Spleen (tissue), 7 donors: Measurements from ENCODE around the gene CHD1.

Source experiments
- CTCF ChIP-seq, 11 experiments: fragments of 200-600 bp in 7 of 11; fragments of 450-650 bp in 4 of 11; sonication (generic) in 4 of 11; IDR thresholded peaks in 8 of 11; conservative IDR thresholded peaks in 3 of 11; 1 replicate in 7 of 11; 2 replicates in 4 of 11; pipeline versions ENCODE4 v1.4.0 to v1.8.0; 2016 to 2021; ENCODE audit warnings: antibody characterized with exemption in 11 of 11, inconsistent platforms in 4 of 11, mild to moderate bottlenecking in 1 of 11
- POLR2A ChIP-seq, 3 donors: fragments of 450-650 bp; IDR thresholded peaks; one replicate each; pipeline ENCODE4 v1.5.1; 2017; ENCODE audit warnings: antibody characterized with exemption in 3 of 3, mild to moderate bottlenecking in 1 of 3
- donor health status: DM: no; HTN: no; CAD: no; lungs with moderate emphysema.
- donor health status: DM: no; HTN: no; CAD: no.
- donor health status: DM: no; HTN: no; CAD: no.

- TF ChIP-seq CTCF (IDR thresholded peaks at IDR 0.05 in 8 of 11, conservative IDR thresholded peaks at IDR 0.05 in 3 of 11) (no peak), POLR2A (IDR thresholded peaks at IDR 0.05) (no peak)
Measured at GRCh38 chr5:98845878-98846277, 82.9 kb downstream of the CHD1 start.
